Brain pericyte (primary cell): ENCODE results near the gene CTDSPL.

Experiments
- DNase-seq: peaks from one replicate; pipeline ENCODE4 v3.0.0-alpha.2; 2012; ENCODE audit warnings: low read depth, low spot score

CTDSPL gene

GRCh38 chr3:37913522-37913921 lies 51.8 kb downstream of the CTDSPL start:
- no peak for DNase-seq

- no peak for DNase-seq
These were observed 55.0 kb downstream of the CTDSPL start for GRCh38 chr3:37916685-37917084.

DNA sequence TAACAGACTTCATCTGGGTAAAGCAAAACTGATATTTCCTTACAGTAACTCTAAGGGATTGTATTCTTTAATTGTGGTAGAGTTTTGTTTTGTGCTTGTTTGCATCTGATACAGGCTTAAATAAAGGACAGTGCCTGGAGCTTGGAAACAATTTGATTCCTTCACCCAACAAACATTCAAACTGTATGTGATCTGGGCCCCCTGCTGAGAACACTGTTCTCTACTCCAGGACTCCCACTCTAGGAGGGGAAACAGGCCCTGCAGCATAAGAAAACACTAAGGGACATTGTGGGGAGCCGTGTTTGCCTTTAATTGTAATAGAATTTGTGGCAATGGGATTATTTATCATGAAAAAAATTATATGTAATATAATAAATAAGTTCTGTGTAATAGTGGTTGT lies 56.9 kb downstream of the CTDSPL start:
- DNase-seq = no peak

- no peak for DNase-seq
These were observed 58.5 kb downstream of the CTDSPL start for GRCh38 chr3:37920156-37920699.

- DNase-seq = no peak
These were observed 59.3 kb downstream of the CTDSPL start for GRCh38 chr3:37921025-37921424.

DNA sequence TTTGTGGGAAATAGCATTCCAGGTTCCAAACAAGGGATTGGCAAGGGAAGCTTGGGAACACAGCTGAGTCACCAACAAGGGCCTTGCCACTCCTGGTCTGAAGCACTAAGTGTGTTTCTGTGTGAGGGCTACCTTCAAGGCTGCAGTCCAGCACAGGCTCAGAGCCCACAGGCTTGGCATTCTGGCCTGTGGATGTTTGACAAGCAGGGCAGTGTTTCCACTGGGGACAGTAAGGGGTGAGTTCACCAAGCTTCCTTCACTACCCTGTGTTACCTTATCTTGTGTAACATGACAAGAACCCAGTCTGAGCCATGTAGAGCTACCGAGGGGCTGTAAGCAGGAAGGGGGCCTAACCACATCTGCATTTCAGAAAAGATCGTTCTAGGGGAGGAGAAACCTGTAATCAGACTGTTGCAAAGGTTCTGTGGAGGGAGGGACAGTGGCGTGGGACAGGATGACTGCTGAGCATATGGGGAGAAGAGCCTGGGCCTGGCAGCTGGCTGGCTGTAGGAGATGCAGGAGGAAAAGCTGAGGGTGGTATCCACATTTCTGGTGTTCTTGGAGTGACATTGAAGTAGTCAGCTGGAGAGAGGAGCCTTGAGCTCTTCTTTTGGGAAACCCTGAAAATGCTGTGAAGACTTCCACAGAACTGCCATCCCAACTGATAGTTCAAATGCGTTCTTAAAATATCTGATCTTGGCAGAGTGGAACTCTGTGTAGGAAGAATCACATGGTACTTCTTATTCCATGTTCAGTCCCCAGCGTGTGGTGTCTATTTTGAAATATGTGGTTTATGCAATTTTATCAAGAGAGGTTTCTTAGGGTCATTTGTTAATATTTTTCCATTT lies 61.3 kb downstream of the CTDSPL start:
- DNase-seq = no peak

DNA sequence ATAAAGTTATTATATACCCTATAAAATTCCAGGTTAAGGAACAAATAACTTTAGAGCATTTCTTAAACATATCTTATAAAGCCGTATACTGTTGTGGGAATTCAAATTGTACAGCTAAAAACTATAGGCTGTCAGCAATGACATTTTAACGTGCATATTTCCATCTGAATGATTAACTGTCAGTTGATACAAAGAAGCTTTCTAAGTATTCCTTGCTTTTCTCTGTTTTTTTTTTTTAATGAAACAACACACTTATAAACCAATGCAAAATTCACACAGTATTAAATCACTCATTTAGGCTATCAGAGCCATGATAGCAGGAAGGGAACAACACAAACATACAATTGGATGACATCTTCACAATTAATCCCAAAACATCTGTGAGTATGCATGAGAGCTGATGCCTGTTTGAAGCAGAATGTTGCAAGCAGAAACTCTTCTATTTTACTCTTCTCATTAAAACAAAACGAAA lies 61.9 kb downstream of the CTDSPL start:
- DNase-seq = no peak

GRCh38 chr3:37924453-37924852 lies 62.8 kb downstream of the CTDSPL start:
- no peak for DNase-seq

DNA sequence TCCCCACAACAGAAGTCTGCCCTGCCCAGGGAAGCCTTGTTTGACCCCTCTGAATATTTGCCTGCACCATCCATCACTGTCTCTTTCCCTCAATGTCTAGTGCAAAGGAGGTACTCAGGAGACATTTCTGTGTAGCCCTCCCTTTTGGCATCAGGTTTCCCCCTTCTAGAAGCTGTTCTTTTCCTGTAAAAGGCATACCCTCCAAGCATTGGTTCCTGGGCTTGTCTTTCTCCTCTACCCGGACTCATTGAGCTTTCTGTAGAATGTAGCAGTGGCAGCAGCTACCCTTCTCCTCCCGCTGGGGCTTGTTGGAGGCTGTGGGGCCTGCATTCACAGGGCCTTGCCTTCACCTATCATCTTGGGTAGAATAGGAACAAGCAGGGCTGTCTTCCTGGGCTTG lies 63.5 kb downstream of the CTDSPL start:
- no peak for DNase-seq

DNA sequence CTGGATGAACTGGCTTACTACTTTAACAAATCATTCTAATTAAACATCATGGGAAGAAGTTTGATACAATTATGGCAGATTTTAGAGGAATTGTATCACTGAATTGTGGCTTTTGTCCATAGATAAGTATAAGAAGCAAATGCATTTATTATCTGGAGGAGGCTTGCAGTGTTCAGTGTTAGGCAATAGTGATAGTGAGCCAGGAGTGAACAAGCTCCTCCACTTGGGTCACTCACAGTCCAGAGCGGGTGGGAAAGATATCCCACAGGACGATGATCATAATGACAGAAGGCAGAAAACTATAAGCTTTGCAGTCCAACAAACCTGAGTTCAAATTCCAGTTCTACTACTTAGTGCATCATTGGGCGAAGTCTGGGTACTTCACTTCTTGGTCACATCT lies 64.9 kb downstream of the CTDSPL start:
- DNase-seq = no peak

- DNase-seq = no peak
These were observed 68.8 kb downstream of the CTDSPL start for GRCh38 chr3:37930495-37930894.

GRCh38 chr3:37932505-37932904 lies 70.8 kb downstream of the CTDSPL start:
- DNase-seq = no peak

DNA sequence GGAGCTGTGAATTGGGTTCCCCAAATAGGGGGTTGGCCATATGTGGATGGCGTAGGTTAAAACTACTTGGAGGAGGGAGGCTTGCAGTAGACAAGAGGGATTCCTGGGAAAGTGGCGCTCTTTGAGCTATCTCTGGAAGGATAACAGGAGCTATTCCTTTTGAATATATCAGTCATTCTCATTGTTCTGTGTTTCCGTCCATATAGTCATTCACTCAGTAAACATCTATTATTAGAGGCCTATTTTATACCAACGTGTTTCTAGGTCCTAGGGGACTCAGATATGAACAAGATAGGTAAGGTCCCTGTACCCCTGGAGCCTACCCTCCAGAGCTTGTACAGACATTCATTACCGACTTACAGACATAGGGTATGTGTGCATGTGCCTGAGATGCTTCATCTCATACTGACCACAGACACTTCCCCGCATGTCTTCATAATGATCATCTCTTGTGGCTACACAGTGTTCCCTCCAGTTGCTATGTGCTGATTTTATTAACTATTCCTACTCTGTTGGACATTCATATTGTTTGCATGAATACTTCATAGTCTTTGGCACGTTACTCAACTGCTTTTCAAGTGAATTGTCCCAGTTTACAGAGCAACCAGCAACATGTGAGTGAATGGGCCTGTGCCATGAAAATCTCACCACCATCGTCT lies 73.1 kb downstream of the CTDSPL start:
- no peak for DNase-seq

DNA sequence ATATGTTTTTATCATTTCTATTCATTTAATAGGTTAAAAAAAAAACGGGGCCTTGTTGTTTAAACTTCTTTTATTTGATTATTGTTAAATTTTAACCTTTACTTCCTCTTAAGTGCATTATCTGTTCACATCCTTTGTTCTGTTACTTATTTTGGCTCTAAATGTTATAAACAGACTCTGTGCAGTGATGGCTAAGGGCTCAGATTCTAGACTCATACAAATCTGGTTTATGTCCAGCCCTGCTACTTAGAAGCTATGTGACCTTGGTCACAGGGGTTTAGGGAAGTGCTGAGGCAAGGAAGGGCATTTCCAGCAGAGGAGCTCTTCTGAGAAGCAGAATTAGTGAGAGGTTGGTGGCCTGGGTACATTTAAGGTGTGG lies 73.6 kb downstream of the CTDSPL start:
- no peak for DNase-seq

DNA sequence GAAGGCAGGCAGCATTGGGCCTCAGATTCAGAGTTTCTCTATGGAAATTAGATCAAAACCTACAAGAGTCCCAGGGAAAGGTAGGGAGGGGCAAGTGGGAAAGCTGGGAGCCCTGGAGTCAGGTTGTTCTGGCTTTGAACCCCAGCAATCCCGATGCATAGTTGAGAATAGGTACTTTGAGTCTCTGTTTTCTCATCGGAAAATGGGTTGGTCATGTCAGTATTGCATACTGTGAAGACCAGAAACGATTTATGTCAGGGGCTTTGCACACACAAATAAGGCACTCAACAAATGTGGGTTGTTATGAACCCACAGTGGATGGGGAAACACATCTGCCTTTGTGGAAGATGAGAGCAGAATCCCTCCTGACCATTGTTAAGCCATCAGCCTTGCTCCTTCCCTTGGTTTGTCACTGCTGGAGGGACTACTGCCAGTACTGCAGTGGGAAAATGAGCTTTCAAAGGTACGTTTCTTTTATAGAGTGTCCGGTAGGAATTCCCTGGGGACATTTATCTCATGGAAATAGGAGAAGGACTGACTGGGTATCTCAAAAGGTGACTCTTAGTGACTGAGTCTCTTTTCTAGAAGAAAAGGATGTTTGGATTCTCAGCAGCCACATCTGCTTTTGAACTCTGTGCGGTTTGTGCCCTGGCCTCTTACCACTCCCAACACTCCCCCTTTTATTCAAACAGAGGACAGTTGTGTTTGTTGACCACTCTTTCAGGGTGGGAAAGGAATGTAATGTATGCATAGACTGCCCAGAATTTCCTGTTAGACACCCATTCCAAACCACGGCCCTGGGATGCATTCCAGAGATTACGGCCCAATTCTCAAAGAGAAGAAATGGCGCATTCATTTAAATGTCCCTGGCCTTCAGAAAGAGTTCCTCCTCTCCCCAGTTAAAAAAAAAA lies 74.3 kb downstream of the CTDSPL start:
- no peak for DNase-seq

DNA sequence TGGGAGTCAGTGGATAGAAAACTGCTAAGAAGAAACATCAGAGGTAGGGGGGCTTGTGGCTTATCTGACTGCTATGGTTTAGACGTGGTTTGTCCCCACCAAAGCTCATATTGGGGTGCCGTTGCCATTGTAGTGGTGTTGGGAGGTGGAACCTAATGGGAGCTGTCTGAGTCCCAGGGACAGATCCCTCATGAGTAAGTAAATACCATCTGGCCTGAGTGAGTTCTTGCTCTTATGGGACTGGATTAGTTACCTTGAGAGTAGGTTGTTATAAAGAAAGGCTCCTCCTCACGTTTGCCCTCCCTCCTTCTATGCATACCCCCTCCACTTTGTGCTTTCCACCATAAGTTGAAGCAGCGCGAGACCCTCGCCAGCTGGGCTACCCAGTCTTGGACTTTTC lies 75.5 kb downstream of the CTDSPL start:
- no peak for DNase-seq

GRCh38 chr3:37938011-37938410 lies 76.3 kb downstream of the CTDSPL start:
- DNase-seq = no peak

- no peak for DNase-seq
These were observed 78.7 kb downstream of the CTDSPL start for GRCh38 chr3:37940242-37940908.

DNA sequence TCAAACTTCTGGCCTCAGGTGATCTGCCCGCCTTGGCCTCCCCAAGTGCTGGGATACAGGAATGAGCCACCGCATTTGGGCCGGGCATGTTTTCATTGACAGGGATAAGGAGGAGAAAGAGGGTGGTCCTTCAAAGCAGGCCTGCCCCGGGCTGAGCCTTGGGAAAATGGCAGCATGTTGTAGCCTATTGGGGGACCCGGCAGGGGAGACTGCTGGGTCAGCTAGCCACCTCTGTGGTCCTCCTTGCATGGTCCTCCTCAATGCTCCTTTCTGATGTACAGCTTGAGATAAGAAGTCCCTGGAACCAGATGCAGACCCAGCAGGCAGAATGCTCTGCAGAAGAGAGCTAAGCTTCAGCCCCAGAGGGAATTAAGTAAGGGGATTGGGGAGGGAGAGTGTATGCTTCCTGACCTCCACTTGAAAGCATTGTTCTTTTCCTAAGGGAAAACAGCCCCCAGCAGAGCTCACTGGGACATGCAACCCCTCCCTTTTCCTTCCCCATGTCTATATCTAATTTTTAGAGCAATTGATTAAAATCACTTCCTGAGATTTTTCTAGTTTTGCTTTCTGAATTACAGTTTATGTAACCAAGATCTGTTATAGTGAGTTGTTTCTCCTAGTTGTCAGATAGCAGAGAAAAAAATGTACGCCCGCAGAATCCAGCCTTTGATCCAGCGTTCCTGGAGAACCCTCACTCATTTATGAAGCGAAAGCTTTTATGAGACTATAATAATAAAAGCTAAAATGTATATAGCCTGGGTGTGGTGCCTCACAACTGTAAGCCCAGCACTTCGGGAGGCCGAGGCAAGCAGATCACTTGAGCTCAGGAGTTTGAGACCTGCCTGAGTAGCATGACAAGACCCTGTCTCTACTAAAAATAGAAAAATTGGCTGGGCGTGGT lies 80.2 kb downstream of the CTDSPL start:
- no peak for DNase-seq

DNA sequence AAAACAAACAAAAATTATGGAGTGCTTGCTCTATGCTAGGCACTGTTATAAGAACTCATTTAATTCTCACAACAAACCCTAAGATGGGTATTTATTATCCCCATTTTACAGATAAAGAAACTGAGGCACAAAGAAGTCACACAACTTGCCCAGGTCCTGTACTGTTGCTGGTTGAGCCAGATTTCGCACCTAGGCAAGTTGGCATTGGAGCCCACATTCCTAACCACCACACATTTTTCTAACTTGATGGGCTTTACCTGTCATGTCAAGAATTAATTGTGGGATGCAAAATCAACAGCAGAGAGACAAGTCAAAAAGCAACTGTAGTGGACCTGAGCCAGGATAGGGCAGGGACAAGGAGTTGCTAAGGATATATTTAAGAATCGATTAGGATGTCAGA lies 81.0 kb downstream of the CTDSPL start:
- no peak for DNase-seq
